ENCODE measurements around the gene PON3. TPM values are rescaled to one million over a fixed set of nuclear protein-coding genes. Genes with fewer than 3 reads are reported as not detected.

PON3 gene
- total RNA-seq, 4 donors from 2014 or later = 10.1 to 10.6 TPM; not detected in 2

DNA sequence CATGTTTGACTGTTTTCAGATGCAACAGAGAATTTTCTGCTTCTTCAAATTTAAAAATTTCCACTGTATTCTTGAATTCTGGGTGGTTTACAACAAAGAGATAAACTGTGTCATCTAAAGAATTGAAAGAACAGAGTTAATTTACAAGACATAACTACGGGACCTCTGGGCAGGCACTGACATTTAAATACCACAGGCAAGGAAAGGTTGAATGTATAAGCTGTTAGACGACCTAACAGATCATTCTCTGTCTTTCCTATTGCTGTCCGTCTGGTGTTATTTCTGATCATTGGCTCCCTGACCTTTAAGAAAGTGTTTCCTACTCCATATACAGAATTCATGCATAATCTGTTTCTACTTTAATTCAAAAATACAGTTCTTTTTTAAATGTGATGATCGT is 15.5 kb upstream of the PON3 start:
- Histone ChIP-seq H3K36me3 (no peaks in the 10 kb centered on the region), H3K9me3 (no peaks in the 10 kb centered on the region), H3K27ac (no peak overlapping the region), H3K4me3 (no peak overlapping the region), H3K4me1 (no peaks in the 10 kb centered on the region), H3K27me3 (no peaks in the 10 kb centered on the region)
- DNase-seq = no peak
- TF ChIP-seq, protein P1, sequence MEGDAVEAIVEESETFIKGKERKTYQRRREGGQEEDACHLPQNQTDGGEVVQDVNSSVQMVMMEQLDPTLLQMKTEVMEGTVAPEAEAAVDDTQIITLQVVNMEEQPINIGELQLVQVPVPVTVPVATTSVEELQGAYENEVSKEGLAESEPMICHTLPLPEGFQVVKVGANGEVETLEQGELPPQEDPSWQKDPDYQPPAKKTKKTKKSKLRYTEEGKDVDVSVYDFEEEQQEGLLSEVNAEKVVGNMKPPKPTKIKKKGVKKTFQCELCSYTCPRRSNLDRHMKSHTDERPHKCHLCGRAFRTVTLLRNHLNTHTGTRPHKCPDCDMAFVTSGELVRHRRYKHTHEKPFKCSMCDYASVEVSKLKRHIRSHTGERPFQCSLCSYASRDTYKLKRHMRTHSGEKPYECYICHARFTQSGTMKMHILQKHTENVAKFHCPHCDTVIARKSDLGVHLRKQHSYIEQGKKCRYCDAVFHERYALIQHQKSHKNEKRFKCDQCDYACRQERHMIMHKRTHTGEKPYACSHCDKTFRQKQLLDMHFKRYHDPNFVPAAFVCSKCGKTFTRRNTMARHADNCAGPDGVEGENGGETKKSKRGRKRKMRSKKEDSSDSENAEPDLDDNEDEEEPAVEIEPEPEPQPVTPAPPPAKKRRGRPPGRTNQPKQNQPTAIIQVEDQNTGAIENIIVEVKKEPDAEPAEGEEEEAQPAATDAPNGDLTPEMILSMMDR (IDR thresholded peaks at IDR 0.05) = no peak
- TF ChIP-seq POLR2A (IDR thresholded peaks at IDR 0.05) = no peak
- intact Hi-C loops (cut with DNase I; ENCODE audit: low total_unique reads) = no loop called here

DNA sequence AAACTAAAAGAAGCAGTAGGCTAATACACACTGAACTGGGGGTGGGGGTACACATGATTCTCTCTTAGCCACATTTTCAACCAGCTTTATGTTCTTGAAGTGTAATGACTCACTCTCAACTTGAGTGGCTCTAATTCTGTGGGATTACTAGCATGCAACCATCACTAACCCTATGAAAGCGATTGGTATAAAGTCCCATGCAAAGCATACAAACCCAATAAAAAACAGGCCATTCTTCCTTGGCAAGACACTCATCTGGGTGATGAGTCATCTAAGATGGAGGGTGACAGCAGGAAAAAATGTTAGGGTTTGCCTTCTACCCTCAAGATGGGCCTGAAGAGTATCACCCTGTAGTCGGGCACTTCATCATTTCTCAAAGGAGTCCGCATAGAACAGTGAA is 14.9 kb upstream of the PON3 start:
- Histone ChIP-seq H3K36me3 (no peaks in the 10 kb centered on the region), H3K27me3 (no peaks in the 10 kb centered on the region)

DNA sequence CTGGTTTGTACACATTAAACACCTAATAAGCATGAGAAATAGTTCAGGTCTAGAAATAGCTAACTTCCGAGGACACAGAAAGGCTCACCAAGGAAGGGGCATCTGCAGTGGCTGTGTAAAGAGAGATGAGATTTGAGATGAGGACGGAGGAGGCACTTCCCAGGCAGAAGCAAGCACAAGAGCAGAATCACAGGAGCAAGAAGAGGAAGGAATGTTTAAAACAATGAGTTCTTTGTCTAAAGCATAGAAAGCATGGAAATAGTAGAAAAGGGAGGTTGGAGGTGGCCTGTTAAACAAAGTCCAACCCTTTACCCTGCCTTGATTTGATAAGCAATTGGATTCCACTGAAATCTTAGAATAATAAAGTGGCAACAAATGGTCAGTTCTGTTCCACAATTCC is 11.6 kb upstream of the PON3 start:
- intact Hi-C loops (cut with DNase I; ENCODE audit: low total_unique reads) = no loop called here
- H3K27ac ChIP-seq = no peak overlapping the region
- no peak for TF ChIP-seq POLR2A (IDR thresholded peaks at IDR 0.05)
- TF ChIP-seq, protein P1 (IDR thresholded peaks at IDR 0.05) = no peak

More for the DNA sequence above, 14.9 kb upstream of the PON3 start:
- no peak for DNase-seq
- intact Hi-C loops (cut with DNase I; ENCODE audit: low total_unique reads) = no loop called here
- H3K4me1 ChIP-seq = no peaks in the 10 kb centered on the region
- H3K9me3 ChIP-seq = no peaks in the 10 kb centered on the region
- H3K27ac ChIP-seq = no peak overlapping the region
- TF ChIP-seq, protein P1 (IDR thresholded peaks at IDR 0.05) = no peak
- TF ChIP-seq POLR2A (IDR thresholded peaks at IDR 0.05) = no peak
- no peak overlapping the region for H3K4me3 ChIP-seq

DNA sequence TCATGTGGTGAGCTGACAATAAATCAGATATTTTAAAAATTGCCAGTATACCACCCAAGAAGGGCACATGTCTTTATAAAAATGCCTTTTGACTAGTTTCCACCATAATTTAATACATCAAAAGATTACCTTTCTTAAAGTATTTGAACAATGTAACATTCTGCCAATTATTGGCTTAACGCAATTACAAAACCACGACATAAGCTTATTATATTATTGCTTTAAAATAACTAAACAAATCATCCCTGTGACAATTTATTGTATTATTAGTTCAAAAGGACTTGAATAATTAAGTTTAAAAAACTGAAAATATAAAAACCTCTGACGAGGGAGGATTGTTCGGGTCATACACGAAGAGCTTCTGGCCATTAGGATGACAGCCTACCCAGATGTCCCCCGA is 9.6 kb upstream of the PON3 start:
- Histone ChIP-seq H3K4me1 (no peaks in the 10 kb centered on the region), H3K9me3 (no peaks in the 10 kb centered on the region), H3K27me3 (no peaks in the 10 kb centered on the region), H3K4me3 (no peak overlapping the region), H3K36me3 (peaks cover 0 to 4% of the 10 kb centered on the region in 2 donors), H3K27ac (no peak overlapping the region)
- intact Hi-C loops (cut with DNase I; ENCODE audit: low total_unique reads) = no loop called here
- TF ChIP-seq, protein P1 (IDR thresholded peaks at IDR 0.05) = no peak
- no peak for TF ChIP-seq POLR2A (IDR thresholded peaks at IDR 0.05)
- DNase-seq = no peak

More for the DNA sequence above, 11.6 kb upstream of the PON3 start:
- H3K36me3 ChIP-seq = peaks cover 0 to 4% of the 10 kb centered on the region in 2 donors
- DNase-seq = no peak
- no peaks in the 10 kb centered on the region for H3K4me1 ChIP-seq
- no peak overlapping the region for H3K4me3 ChIP-seq
- H3K9me3 ChIP-seq = no peaks in the 10 kb centered on the region
- no peaks in the 10 kb centered on the region for H3K27me3 ChIP-seq

DNA sequence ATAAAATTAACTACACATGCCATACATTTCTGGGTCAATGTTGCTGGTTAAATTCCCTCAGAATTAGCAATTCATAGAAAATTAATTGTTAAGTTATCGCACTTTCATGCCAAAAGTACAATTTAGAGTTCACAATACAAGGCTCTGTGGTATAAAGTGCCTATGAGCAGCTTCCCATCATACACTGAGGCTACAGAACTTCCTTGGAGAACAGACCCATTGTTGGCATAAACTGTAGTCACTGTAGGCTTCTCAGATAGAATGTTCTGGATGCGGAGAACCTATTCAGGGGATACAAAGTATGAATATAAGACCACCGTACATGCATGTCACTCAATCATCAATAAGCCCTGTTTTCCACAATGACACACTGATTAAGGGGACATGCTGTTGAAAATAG is 9.0 kb upstream of the PON3 start:
- H3K27me3 ChIP-seq = no peaks in the 10 kb centered on the region
- H3K4me3 ChIP-seq = no peak overlapping the region
- no peak for DNase-seq
- H3K36me3 ChIP-seq = peaks cover 0 to 4% of the 10 kb centered on the region in 2 donors
- TF ChIP-seq, protein P1 (IDR thresholded peaks at IDR 0.05) = no peak
- no peak for TF ChIP-seq POLR2A (IDR thresholded peaks at IDR 0.05)
- H3K4me1 ChIP-seq = no peaks in the 10 kb centered on the region
- H3K27ac ChIP-seq = no peak overlapping the region
- no peaks in the 10 kb centered on the region for H3K9me3 ChIP-seq
- intact Hi-C loops (cut with DNase I; ENCODE audit: low total_unique reads) = no loop called here

Data from uterus (tissue), 4 donors.